ENCODE measurements around the gene KCTD3. TPM values are rescaled to one million over a fixed set of nuclear protein-coding genes. Genes with fewer than 3 reads are reported as not detected.

KCTD3 gene
- total RNA-seq, 1 donor from 2014 or later: 16.9 TPM

GRCh38 chr1:215539803-215540570 is 27.1 kb upstream of the KCTD3 start:
- no peak for DNase-seq (ENCODE audit: low read depth)
- TF ChIP-seq CTCF (IDR thresholded peaks at IDR 0.05; ENCODE audit: insufficient read depth, low read length, poor library complexity, severe bottlenecking): no peak
- no peaks in the 10 kb centered on the region for H3K27me3 ChIP-seq (ENCODE audit: control insufficient read depth, insufficient read depth, low read length)
- H3K4me3 ChIP-seq (ENCODE audit: low read depth, low read length): no peak overlapping the region
- no peaks in the 10 kb centered on the region for H3K36me3 ChIP-seq (ENCODE audit: control insufficient read depth, insufficient read depth, low read length)

DNA sequence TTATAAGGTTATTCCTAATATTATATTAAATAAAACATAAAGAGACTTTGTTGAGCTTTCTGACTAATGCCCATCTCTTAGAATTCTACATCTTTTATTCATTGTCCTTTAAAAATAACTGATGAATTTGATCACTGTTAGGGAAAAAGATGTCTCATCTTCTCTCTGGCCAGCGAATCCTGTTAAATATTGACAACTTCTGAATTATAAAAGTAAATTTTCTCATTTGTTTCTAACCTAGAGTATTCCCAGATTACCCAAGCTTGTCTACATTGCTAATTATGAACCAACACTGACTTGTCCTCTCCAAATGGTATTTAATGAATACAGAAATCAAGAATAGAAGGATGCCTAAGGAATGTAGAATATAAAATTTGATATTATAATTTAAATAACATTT is 24.8 kb upstream of the KCTD3 start:
- no peak for DNase-seq (ENCODE audit: low read depth)
- H3K36me3 ChIP-seq (ENCODE audit: control insufficient read depth, insufficient read depth, low read length): no peaks in the 10 kb centered on the region
- H3K27me3 ChIP-seq (ENCODE audit: control insufficient read depth, insufficient read depth, low read length): no peaks in the 10 kb centered on the region
- TF ChIP-seq CTCF (IDR thresholded peaks at IDR 0.05; ENCODE audit: insufficient read depth, low read length, poor library complexity, severe bottlenecking): no peak
- H3K4me3 ChIP-seq (ENCODE audit: low read depth, low read length): no peak overlapping the region

DNA sequence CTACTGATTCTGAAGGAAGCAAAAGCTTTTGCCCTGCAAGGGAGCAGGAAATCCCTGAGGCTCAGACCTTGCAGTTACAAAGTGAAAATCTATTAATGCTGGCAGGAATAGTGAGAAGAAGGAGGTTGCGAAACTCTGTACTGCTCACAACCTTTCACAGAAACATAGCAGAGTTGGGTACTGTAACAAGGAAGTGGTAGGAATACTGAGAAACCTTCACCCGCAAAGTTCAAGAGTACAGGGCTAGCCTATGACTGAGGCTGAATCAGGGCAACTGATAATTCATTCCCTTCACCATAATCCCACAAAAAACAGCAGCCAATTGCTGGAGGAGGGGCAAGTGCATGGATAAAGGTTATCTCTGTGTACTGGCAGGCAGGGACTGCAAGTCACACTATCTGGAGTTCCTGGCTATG is 23.9 kb upstream of the KCTD3 start:
- no peaks in the 10 kb centered on the region for H3K36me3 ChIP-seq (ENCODE audit: control insufficient read depth, insufficient read depth, low read length)
- no peaks in the 10 kb centered on the region for H3K27me3 ChIP-seq (ENCODE audit: control insufficient read depth, insufficient read depth, low read length)
- no peak overlapping the region for H3K4me3 ChIP-seq (ENCODE audit: low read depth, low read length)
- TF ChIP-seq CTCF (IDR thresholded peaks at IDR 0.05; ENCODE audit: insufficient read depth, low read length, poor library complexity, severe bottlenecking): no peak
- no peak for DNase-seq (ENCODE audit: low read depth)

- no peak for DNase-seq (ENCODE audit: low read depth)
- Histone ChIP-seq H3K4me3 (ENCODE audit: low read depth, low read length) (no peak overlapping the region), H3K27me3 (ENCODE audit: control insufficient read depth, insufficient read depth, low read length) (no peaks in the 10 kb centered on the region), H3K36me3 (ENCODE audit: control insufficient read depth, insufficient read depth, low read length) (no peaks in the 10 kb centered on the region)
- TF ChIP-seq CTCF (IDR thresholded peaks at IDR 0.05; ENCODE audit: insufficient read depth, low read length, poor library complexity, severe bottlenecking): no peak
These were observed 23.3 kb upstream of the KCTD3 start for GRCh38 chr1:215543806-215544205.

DNA sequence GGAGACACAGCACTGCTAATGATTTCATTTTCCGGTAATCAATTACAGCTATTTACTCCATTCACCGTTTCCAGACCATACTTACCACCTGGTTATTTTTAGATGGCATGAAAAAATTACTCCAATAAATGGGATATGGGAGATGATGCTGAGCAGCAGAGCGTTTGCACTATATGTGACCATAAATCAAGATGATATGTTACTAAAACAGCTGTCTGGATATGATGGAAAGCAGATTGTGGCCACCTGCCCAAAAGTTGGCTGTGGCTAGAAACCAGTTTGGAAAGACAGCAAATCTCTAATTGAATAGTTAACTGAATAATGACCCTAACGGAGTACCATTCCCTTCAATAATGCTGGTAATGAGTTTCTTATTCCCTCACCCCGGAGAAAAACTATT is 22.5 kb upstream of the KCTD3 start:
- DNase-seq (ENCODE audit: low read depth): no peak
- no peak for TF ChIP-seq CTCF (IDR thresholded peaks at IDR 0.05; ENCODE audit: insufficient read depth, low read length, poor library complexity, severe bottlenecking)
- Histone ChIP-seq H3K4me3 (ENCODE audit: low read depth, low read length) (no peak overlapping the region), H3K27me3 (ENCODE audit: control insufficient read depth, insufficient read depth, low read length) (no peaks in the 10 kb centered on the region), H3K36me3 (ENCODE audit: control insufficient read depth, insufficient read depth, low read length) (no peaks in the 10 kb centered on the region)

DNA sequence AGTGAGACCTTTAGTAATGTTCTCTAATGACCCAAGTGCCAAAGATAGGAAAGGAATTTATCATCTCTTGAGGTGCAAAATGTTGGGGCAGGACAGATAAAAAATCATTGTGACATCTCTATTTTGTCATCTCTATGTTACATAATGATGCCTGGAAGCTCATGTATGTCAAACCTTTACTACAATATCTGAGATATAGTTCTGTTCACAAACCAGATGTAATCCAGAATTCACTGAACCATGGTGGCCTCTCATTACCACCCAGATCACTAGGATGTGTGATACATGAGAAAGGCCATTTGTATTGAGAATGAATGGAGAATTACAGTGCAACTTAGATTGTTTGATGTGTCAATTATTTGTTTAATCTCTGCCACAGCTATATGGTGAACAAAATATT is 22.0 kb upstream of the KCTD3 start:
- Histone ChIP-seq H3K27me3 (ENCODE audit: control insufficient read depth, insufficient read depth, low read length) (no peaks in the 10 kb centered on the region), H3K36me3 (ENCODE audit: control insufficient read depth, insufficient read depth, low read length) (no peaks in the 10 kb centered on the region), H3K4me3 (ENCODE audit: low read depth, low read length) (no peak overlapping the region)
- DNase-seq (ENCODE audit: low read depth): no peak
- TF ChIP-seq CTCF (IDR thresholded peaks at IDR 0.05; ENCODE audit: insufficient read depth, low read length, poor library complexity, severe bottlenecking): no peak
